Mesenchymal stem cell (in vitro differentiated cells and primary cell): ENCODE measurements around the gene AFF2.

Experiments
- DNase-seq: peaks from one replicate; pipeline ENCODE4 v3.0.0-alpha.2; 2013
- H2AFZ ChIP-seq: one replicate; pipeline ENCODE4 v1.6.1; 2013; ENCODE audit warnings: low read depth, mild to moderate bottlenecking, control low read depth, inconsistent platforms, low read length, moderate library complexity
- H2AK5ac ChIP-seq: 2 replicates; pipeline ENCODE4 v1.6.1; 2013; ENCODE audit warnings: low read length, moderate library complexity, mild to moderate bottlenecking, inconsistent platforms; ENCODE audit not compliant: severe bottlenecking
- H2BK120ac ChIP-seq: one replicate; pipeline ENCODE4 v1.6.1; 2013; ENCODE audit warnings: low read depth, mild to moderate bottlenecking, inconsistent platforms, low read length, moderate library complexity
- H2BK12ac ChIP-seq, 2 experiments: one replicate each; pipeline ENCODE4 v1.6.1; 2013; ENCODE audit warnings: inconsistent platforms in 2 of 2, low read length in 2 of 2, mild to moderate bottlenecking in 2 of 2, moderate library complexity in 2 of 2, control low read depth in 1 of 2
- H2BK15ac ChIP-seq: one replicate; pipeline ENCODE4 v1.6.1; 2013; ENCODE audit warnings: mild to moderate bottlenecking, low read depth, inconsistent platforms; ENCODE audit not compliant: poor library complexity, severe bottlenecking
- H2BK5ac ChIP-seq: 2 replicates; pipeline ENCODE4 v1.6.1; 2013; ENCODE audit warnings: low read depth, mild to moderate bottlenecking, low read length, control low read depth, inconsistent platforms; ENCODE audit not compliant: poor library complexity, severe bottlenecking
- H3K14ac ChIP-seq, 2 experiments: one replicate each; pipeline ENCODE4 v1.6.1; 2013; ENCODE audit warnings: inconsistent platforms in 2 of 2, low read length in 2 of 2, control low read depth in 1 of 2, mild to moderate bottlenecking in 1 of 2, moderate library complexity in 1 of 2
- H3K18ac ChIP-seq, 2 experiments: one replicate each; pipeline ENCODE4 v1.6.1; 2013; ENCODE audit warnings: inconsistent platforms in 2 of 2, low read length in 2 of 2, control low read depth in 1 of 2, low read depth in 1 of 2, mild to moderate bottlenecking in 1 of 2
- H3K23ac ChIP-seq, 2 experiments: one replicate each; pipeline ENCODE4 v1.6.1; 2013; ENCODE audit warnings: inconsistent platforms in 2 of 2, low read length in 2 of 2, mild to moderate bottlenecking in 2 of 2, moderate library complexity in 2 of 2, control low read depth in 1 of 2
- H3K27ac ChIP-seq: 2 replicates; pipeline ENCODE4 v1.5.1; 2013; ENCODE audit warnings: mild to moderate bottlenecking, moderate library complexity, low read length, control low read depth, inconsistent platforms; ENCODE audit not compliant: poor library complexity, severe bottlenecking
- H3K27me3 ChIP-seq, 2 experiments: 2 replicates each; pipeline versions ENCODE4 v1.6.1 to v1.7.0; 2013; ENCODE audit warnings: low read length in 2 of 2, mild to moderate bottlenecking in 2 of 2, moderate library complexity in 2 of 2, control low read depth in 1 of 2, inconsistent platforms in 1 of 2; ENCODE audit not compliant: control insufficient read depth in 1 of 2, insufficient read depth in 1 of 2
- H3K36me3 ChIP-seq, 2 experiments: 2 replicates each; pipeline versions ENCODE4 v1.6.1 to v1.7.0; 2013; ENCODE audit warnings: low read length in 2 of 2, control low read depth in 1 of 2, inconsistent platforms in 1 of 2, low read depth in 1 of 2, mild to moderate bottlenecking in 1 of 2; ENCODE audit not compliant: insufficient read depth in 2 of 2, control insufficient read depth in 1 of 2
- H3K4ac ChIP-seq, 2 experiments: one replicate each; pipeline ENCODE4 v1.6.1; 2013; ENCODE audit warnings: inconsistent platforms in 2 of 2, low read length in 2 of 2, mild to moderate bottlenecking in 2 of 2, moderate library complexity in 2 of 2, control low read depth in 1 of 2, low read depth in 1 of 2
- H3K4me1 ChIP-seq: 2 replicates; pipeline ENCODE4 v1.6.1; 2013; ENCODE audit warnings: low read depth, low read length, control low read depth; ENCODE audit not compliant: control insufficient read depth, insufficient read depth
- H3K4me2 ChIP-seq: 2 replicates; pipeline ENCODE4 v1.6.1; 2013; ENCODE audit warnings: low read length, mild to moderate bottlenecking, inconsistent platforms; ENCODE audit not compliant: poor library complexity, severe bottlenecking
- H3K4me3 ChIP-seq, 2 experiments: 2 replicates each; pipeline versions ENCODE4 v1.5.1 to v1.7.0; 2013; ENCODE audit warnings: low read length in 2 of 2, mild to moderate bottlenecking in 2 of 2, control low read depth in 1 of 2, low read depth in 1 of 2; ENCODE audit not compliant: insufficient read depth in 1 of 2
- H3K79me1 ChIP-seq: replicated peaks from 2 replicates; pipeline ENCODE4 v1.6.1; 2013; ENCODE audit warnings: mild to moderate bottlenecking, control low read depth, low read length, inconsistent platforms; ENCODE audit not compliant: poor library complexity, severe bottlenecking
- H3K9ac ChIP-seq: 2 replicates; pipeline ENCODE4 v1.7.0; 2013; ENCODE audit warnings: mild to moderate bottlenecking, low read length, moderate library complexity
- H3K9me3 ChIP-seq: 2 replicates; pipeline ENCODE4 v1.7.0; 2013; ENCODE audit warnings: mild to moderate bottlenecking, low read length; ENCODE audit not compliant: control insufficient read depth
- H4K8ac ChIP-seq: one replicate; pipeline ENCODE4 v1.6.1; 2013; ENCODE audit warnings: inconsistent platforms, mild to moderate bottlenecking, low read length, moderate library complexity
- H4K91ac ChIP-seq: one replicate; pipeline ENCODE4 v1.6.1; 2013; ENCODE audit warnings: mild to moderate bottlenecking, low read length, inconsistent platforms
- WGBS: methylation state at CpG from one replicate; pipeline ENCODE4 v1.1.7; 2013; ENCODE audit warnings: mixed read lengths; 5-methylcytosine and 5-hydroxymethylcytosine counted together

The AFF2 gene

DNA sequence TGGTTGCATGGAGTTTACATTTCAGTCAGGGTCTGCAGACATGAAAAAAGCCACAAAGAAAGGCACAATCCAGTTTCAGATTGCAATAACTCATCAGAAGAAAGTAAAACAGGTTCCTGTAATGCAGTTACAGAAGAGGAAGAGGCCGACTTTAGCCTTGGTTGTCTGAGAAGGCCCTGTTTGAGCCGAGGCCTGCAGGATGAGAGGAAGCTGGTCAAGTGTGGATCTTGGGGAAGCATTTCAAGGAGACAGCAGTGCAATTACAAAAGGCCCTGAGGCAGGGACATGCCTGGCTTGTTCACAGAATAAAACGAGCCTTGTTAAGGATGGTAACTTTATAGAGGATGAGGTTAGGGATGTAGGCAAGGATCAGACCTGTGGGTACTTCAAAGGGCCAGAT lies 62.4 kb downstream of the AFF2 start:
- H3K9ac ChIP-seq = no peak overlapping the region
- no peak overlapping the region for H3K14ac ChIP-seq
- no peak overlapping the region for H4K8ac ChIP-seq
- H2AK5ac ChIP-seq = no peak overlapping the region
- H2BK5ac ChIP-seq = no peak overlapping the region
- no peak overlapping the region for H4K91ac ChIP-seq
- WGBS = 59% methylated on average over 3 of the region's 3 CpGs
- H3K4me2 ChIP-seq = no peak overlapping the region
- H3K4me3 ChIP-seq = no peak overlapping the region
- H2AFZ ChIP-seq = no peak overlapping the region
- no peak for DNase-seq
- no peak overlapping the region for H3K18ac ChIP-seq
- H2BK120ac ChIP-seq = no peak overlapping the region
- no peak overlapping the region for H3K23ac ChIP-seq
- H3K79me1 ChIP-seq = no peaks in the 10 kb centered on the region
- no peak overlapping the region for H2BK12ac ChIP-seq
- no peaks in the 10 kb centered on the region for H3K9me3 ChIP-seq
- H3K27me3 ChIP-seq = no peaks in the 10 kb centered on the region
- no peak overlapping the region for H3K4ac ChIP-seq
- H3K27ac ChIP-seq = no peak overlapping the region
- no peaks in the 10 kb centered on the region for H3K36me3 ChIP-seq
- H3K4me1 ChIP-seq = no peaks in the 10 kb centered on the region
- no peak overlapping the region for H2BK15ac ChIP-seq

DNA sequence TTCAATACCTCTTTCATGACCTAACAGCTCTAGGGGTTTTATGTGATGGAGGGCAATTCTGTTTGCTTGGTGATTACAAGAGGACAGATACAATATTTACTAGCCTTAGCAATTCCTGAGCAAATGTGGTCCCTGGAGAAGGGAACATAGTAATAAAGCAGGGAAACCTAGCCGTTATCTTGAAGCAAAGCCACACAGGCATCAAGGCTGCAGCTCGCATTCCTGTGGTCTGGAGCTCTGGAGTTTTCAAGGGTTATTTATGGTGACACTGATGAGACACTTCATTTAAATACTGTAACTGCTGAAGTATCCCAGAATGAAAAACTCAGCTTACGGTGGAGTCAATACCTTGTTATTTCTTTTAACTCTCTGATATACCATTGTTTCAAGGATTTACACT lies 66.8 kb downstream of the AFF2 start:
- Histone ChIP-seq H2BK120ac (no peak overlapping the region), H3K14ac (no peak overlapping the region), H3K4me2 (no peak overlapping the region)

DNA sequence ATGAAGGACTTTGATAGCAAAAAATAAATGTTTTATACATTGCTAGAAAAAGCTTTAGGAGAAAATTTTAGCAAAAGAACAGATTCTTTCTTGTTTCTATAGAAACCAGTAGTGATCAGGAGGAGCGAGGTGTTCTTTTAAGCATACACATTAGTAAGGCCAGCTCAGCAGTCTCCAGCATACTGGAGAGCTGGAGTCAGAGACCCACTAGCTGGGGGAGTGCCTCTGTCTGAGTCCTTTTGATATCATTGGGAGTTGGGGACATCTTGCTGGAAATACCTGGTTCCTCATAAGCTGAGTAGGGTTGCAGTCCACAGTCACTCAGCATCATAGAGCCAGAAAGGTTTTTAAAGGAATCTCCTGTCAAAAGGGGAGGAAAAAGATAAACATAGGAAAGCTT lies 67.4 kb downstream of the AFF2 start:
- H3K27me3 ChIP-seq = no peaks in the 10 kb centered on the region
- H2AK5ac ChIP-seq = no peak overlapping the region
- H3K18ac ChIP-seq = no peak overlapping the region
- no peak overlapping the region for H3K14ac ChIP-seq
- H3K9ac ChIP-seq = no peak overlapping the region
- no peak overlapping the region for H2BK12ac ChIP-seq
- no peak for DNase-seq
- H2AFZ ChIP-seq = no peak overlapping the region
- no peak overlapping the region for H4K8ac ChIP-seq
- H3K4me3 ChIP-seq = no peak overlapping the region
- H3K9me3 ChIP-seq = peaks cover 3% of the 10 kb centered on the region
- no peak overlapping the region for H3K23ac ChIP-seq
- H3K4me1 ChIP-seq = no peaks in the 10 kb centered on the region
- no peak overlapping the region for H2BK120ac ChIP-seq
- WGBS = 40% methylated on average over 1 of the region's 1 CpG
- H3K36me3 ChIP-seq = no peaks in the 10 kb centered on the region
- H2BK5ac ChIP-seq = no peak overlapping the region
- H4K91ac ChIP-seq = no peak overlapping the region
- no peak overlapping the region for H3K4ac ChIP-seq
- H2BK15ac ChIP-seq = no peak overlapping the region
- H3K79me1 ChIP-seq = no peaks in the 10 kb centered on the region
- no peak overlapping the region for H3K4me2 ChIP-seq
- no peak overlapping the region for H3K27ac ChIP-seq

More for the DNA sequence above, 66.8 kb downstream of the AFF2 start:
- H3K23ac ChIP-seq = no peak overlapping the region
- no peak overlapping the region for H2AFZ ChIP-seq
- no peaks in the 10 kb centered on the region for H3K36me3 ChIP-seq
- H2AK5ac ChIP-seq = no peak overlapping the region
- no peaks in the 10 kb centered on the region for H3K27me3 ChIP-seq
- no peak overlapping the region for H3K18ac ChIP-seq
- H3K27ac ChIP-seq = no peak overlapping the region
- no peak overlapping the region for H3K9ac ChIP-seq
- no peaks in the 10 kb centered on the region for H3K4me1 ChIP-seq
- no peak overlapping the region for H2BK5ac ChIP-seq
- no peaks in the 10 kb centered on the region for H3K79me1 ChIP-seq
- no peak overlapping the region for H4K91ac ChIP-seq
- H2BK15ac ChIP-seq = no peak overlapping the region
- peaks cover 3% of the 10 kb centered on the region for H3K9me3 ChIP-seq
- no peak overlapping the region for H3K4me3 ChIP-seq
- WGBS = 0% methylated on average over 1 of the region's 3 CpGs
- no peak overlapping the region for H3K4ac ChIP-seq
- no peak overlapping the region for H2BK12ac ChIP-seq
- DNase-seq = peak; percentile 33
- no peak overlapping the region for H4K8ac ChIP-seq

DNA sequence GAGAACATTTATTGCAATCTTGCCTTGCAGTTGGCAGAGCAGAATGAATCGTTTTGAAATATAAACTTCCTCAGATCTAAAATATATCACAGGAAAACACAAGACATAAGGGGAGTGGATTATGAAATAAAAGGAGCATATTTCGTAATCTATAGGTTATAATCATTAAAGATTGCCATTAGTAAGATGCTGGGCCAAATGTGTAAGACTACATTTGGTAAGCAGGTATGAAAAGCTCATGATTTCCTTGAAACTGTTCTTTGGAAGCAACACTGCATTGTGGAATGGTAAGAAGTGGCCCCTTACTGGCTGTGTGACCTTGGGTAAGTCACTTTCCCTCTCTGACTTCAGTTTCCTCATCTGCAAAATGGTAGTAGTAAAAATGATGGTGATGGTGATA lies 68.3 kb downstream of the AFF2 start:
- H3K4me2 ChIP-seq = no peak overlapping the region
- no peak overlapping the region for H3K9ac ChIP-seq
- no peak overlapping the region for H2BK5ac ChIP-seq
- no peak overlapping the region for H3K4me3 ChIP-seq
- no peak overlapping the region for H2BK12ac ChIP-seq
- no peak overlapping the region for H2AK5ac ChIP-seq
- H4K8ac ChIP-seq = no peak overlapping the region
- no peak overlapping the region for H3K23ac ChIP-seq
- peaks cover 3% of the 10 kb centered on the region for H3K9me3 ChIP-seq
- no peak overlapping the region for H2AFZ ChIP-seq
- H3K14ac ChIP-seq = no peak overlapping the region
- H3K36me3 ChIP-seq = no peaks in the 10 kb centered on the region
- no peak overlapping the region for H3K4ac ChIP-seq
- H2BK120ac ChIP-seq = no peak overlapping the region
- H4K91ac ChIP-seq = no peak overlapping the region
- H3K27me3 ChIP-seq = no peaks in the 10 kb centered on the region
- no peak overlapping the region for H3K27ac ChIP-seq
- no peak overlapping the region for H3K18ac ChIP-seq
- H3K4me1 ChIP-seq = no peaks in the 10 kb centered on the region
- no peaks in the 10 kb centered on the region for H3K79me1 ChIP-seq
- WGBS = 75% methylated on average over 1 of the region's 2 CpGs
- no peak for DNase-seq
- H2BK15ac ChIP-seq = no peak overlapping the region
